DLD1 (cell line): ENCODE measurements around the gene ZNF716.
"Not testable (repeated sequence)": the region's sequence is repeated elsewhere in the genome, so short reads cannot be mapped to it uniquely, and the experiment has no call there.

Source experiments
- in situ Hi-C: cut with HindIII; loops from 2 replicates; pipeline ENCODE4 v1.10.0; 2017; ENCODE audit warnings: low sequenced_read_pairs

The ZNF716 gene

GRCh38 chr7:57425969-57426628, 23.9 kb upstream of the ZNF716 start:
- in situ Hi-C loops = no loop called here

DNA sequence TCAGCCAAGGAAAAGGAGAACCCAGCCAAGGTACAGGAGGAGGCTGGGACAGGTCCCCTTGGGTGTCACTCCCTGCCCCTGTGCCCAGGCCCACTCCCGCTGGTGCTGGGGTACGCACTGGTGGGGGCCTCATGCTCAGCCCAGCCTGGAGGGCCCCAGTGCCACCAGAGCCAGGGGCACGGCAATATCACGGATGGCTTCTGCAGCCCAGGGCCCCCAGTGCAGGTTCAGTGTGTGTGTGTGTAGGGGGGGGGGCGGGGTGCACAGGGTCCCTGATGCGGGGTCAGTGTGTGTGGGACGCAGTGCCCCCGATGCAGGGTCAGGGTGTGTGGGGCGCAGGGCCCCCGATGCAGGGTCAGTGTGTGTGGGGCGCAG, 23.4 kb upstream of the ZNF716 start:
- in situ Hi-C loops = no loop called here

DNA sequence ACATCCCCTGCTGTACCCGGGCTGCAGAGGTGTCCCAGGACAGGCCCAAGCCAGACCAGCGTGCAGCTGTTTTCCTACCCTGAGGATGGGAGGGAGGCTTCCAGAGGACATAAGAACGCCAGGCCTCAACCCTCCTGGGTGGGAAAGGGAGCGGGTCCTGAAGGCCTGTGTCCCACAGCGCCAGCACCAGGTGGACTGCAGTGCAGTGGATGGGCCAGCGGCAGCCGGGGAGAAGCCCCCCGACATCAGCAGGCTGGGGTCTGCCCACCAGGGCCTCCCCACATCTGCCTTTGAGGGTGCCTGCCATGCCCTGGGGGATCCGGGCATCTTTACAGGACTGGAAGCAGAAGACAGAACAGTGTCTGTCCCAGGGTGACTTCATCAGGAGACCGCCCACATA, 22.8 kb upstream of the ZNF716 start:
- in situ Hi-C loops = no loop called here

DNA sequence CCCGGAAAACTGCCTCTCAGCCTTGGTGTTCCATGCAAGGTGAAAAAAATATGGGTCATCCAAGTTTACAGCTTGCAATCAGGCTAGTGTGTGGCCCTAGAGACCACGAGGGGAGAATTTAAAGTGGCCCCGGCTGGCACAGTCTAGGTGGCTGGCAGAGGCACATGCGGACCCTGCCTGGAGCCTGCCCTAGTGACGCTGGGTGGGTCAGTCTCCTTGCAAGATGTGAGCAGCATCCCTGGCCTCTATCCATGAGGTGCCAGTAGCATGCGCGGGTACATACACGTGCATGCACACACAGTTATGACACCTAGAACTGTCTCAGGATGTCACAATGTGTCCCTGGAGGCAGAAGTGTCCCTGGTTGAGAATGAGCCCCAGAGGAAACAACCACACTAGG, 22.4 kb upstream of the ZNF716 start:
- in situ Hi-C loops = no loop called here

DNA sequence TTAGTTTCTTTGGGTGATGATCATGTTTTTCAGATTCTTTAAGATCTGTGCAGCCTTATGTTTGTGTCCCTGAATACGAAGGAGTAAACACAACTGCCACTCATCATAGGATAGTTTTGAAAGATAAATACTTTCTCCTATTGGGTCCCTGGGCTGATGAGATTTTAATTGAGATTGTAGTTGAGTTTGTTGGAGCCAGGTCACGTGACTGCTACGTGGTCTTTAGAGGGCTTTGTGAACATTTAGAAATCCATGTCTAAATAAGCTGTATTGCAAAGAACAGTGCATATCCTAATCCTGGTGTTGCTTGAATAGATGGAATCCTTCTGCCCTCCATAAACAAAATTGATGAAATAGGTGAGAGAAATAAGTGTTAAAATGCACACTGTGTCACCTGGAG, 17.4 kb upstream of the ZNF716 start:
- in situ Hi-C loops = no loop called here

GRCh38 chr7:57437581-57437980, 12.4 kb upstream of the ZNF716 start:
- in situ Hi-C loops = no loop called here

DNA sequence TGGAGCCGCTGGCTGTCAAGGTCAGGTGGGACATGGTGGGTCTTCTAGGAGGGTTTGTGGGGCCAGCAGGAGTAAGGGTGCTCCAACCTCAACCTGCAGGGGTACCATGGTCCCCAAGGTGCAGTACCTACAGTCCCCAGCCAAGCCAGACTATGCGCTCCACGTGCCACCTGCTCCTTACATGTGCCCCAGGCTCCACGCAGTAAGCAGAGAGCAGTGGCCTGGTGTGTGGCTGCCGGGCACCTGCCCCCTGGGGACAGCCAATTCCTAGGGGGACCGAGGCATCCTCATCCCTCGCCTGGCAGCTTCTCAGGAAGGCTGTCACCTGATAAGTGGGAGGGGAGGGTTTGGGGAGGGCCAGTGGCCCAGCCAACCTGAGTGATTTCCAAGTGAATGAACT, 11.7 kb upstream of the ZNF716 start:
- in situ Hi-C loops = no loop called here

GRCh38 chr7:57443567-57443966, 6.4 kb upstream of the ZNF716 start:
- in situ Hi-C loops = no loop called here

DNA sequence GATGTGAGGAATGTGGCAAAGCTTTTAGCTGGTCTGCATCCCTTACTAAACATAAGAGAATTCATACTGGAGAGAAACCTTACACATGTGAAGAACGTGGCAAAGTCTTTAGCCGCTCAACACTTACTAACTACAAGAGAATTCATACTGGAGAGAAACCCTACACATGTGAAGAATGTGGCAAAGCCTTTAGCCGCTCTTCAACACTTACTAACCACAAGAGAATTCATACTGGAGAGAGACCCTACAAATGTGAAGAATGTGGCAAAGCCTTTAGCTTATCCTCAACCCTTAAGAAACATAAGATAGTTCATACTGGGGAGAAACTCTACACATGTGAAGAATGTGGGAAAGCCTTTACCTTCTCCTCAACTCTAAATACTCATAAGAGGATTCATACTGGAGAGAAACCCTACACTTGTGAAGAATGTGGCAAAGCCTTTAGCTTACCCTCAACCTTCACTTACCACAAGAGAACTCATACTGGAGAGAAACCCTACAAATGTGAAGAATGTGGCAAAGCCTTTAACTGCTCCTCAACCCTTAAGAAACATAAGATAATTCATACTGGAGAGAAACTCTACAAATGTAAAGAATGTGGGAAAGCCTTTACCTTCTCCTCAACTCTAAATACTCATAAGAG, 19.3 kb downstream of the ZNF716 start:
- in situ Hi-C loops = not testable (repeated sequence)

DNA sequence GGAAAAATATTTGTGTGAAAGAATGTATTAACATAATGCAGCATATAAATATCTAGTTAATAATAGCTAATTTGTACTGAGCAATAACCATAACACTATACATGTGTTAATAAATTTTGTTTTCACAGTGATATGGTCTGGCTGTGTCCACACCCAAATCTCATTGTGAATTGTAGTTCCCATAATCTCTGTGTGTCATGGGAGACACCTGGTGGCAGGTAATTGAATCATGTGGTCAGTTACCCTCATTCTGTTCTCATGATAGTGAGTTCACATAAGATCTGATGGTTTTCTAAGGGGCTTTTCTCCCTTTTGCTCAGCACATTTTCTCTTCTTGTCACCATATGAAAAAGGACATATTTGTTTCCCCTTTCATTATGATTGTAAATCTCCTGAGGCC, 30.3 kb downstream of the ZNF716 start:
- in situ Hi-C loops = not testable (repeated sequence)

- in situ Hi-C loops = not testable (repeated sequence)
Observed at GRCh38 chr7:57485022-57485421, 35.0 kb downstream of the ZNF716 start.

DNA sequence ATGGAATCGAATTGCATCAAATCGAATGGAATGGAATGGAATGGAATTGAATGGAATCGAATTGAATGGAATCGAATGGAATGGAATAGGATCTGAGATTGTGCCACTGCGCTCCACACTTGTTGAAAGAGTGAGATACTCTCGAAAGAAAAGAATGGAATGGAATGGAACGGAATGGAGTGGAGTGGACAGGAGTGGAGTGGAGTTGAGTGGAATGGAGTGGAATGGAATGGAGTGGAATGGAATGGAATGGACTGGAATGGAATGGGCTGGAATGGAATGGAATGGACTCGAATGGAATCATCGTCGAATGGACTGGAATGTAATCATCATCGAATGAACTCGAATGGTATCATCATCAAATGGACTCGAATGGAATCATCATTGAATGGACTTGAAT, 38.0 kb downstream of the ZNF716 start:
- in situ Hi-C loops = no loop called here

DNA sequence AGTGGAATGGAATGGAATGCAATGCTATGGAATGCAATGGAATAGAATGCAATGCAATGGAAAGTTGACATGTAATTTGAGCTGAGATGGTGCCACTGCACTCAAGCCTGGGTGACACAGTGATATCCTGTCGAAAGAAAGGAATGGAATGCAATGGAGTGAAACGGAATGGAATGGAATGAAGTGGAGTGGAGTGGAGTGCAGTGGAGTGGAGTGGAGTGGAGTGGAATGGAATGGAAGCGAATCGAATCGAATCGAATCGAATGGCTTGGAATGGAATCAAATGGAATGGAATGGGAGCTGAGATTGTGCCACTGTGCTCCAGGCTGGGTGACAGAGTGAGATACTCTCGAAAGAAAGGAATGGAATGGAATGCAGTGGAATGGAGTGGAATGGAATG, 45.1 kb downstream of the ZNF716 start:
- in situ Hi-C loops = not testable (repeated sequence)

DNA sequence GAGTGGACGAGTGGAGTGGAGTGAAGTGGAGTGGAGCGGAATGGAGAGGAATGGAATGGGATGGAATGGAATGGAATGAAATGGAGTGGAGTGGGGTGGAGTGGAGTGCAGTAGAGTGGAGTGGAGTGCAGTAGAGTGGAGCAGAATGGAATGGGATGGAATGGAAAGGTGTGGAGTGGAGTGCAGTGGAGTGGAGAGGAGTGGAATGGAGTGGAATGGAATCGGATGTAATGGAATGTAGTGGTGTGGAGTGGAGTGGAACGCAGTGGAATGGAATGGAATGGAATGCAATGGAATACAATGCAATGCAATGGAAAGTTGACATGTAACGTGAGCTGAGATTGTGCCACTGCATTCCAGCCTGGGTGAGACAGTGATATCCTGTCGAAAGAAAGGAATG, 46.4 kb downstream of the ZNF716 start:
- in situ Hi-C loops = no loop called here

DNA sequence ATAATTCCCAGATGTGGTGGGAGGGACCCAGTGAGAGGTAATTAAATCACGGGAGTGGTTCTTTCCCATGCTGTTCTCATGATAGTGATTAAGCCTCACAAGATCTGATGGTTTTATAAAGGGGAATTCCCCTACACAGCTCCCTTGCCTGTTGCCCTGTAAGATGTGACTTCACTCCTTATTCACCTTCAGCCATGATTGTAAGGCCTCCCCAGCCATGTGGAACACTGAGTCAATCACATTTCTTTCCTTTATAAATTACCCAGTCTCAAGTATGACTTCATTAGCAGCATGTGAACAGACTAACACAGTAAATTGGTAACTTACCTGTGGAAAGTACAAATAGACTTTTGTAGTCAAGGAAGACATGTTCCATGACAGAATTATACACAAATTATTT, 55.2 kb downstream of the ZNF716 start:
- in situ Hi-C loops = no loop called here
